HepG2 (cell line): ENCODE data around the gene KCNH1. TPM values are rescaled to one million over a fixed set of nuclear protein-coding genes. Genes with fewer than 3 reads are reported as not detected.
A peak's percentile ranks its signal among the peaks of the same experiment; 100 is the strongest.

ENCODE experiments used
- ATAC-seq: fragments of 200-7000 bp; cut with Tn5 transposase; 3 replicates; pipeline ENCODE4 v1.9.1; 2020; ENCODE audit warnings: mild to moderate bottlenecking, moderate library complexity
- BruUV-seq: library from RNA; stranded (reverse); fragments of 400-500 nt; replicated peaks from 2 replicates; lab custom pipeline; 2021; lab: Mats Ljungman, UMichigan
- CTCF ChIA-PET: fragments of 300-600 bp; formaldehyde crosslinking; extraction: SDS; loops from one replicate; lab custom pipeline; 2021; ENCODE audit warnings: low total read pairs, inconsistent platforms, low intra/inter-chr PET ratio; lab: Yijun Ruan, JAX
- POLR2A ChIA-PET: fragments of 350-600 bp; sonication (Branson Sonifier 250); formaldehyde crosslinking; loops from one replicate; lab custom pipeline; 2020; ENCODE audit warnings: antibody characterized with exemption, inconsistent platforms; lab: Yijun Ruan, JAX
- DNase-seq: peaks from one replicate; pipeline ENCODE4 v3.0.0-alpha.2; 2015; ENCODE audit warnings: low spot score
- FAIRE-seq: peaks from 3 replicates; lab custom pipeline; 2011; peaks lifted over from hg19 to GRCh38; lab: Jason Lieb, UNC
- H2AFZ ChIP-seq: one replicate; pipeline ENCODE4 v1.6.1; 2011; ENCODE audit warnings: low read length, inconsistent platforms
- H3K27ac ChIP-seq: fragments of 300-600 bp; 3 replicates; pipeline ENCODE4 v1.8.0; 2011; ENCODE audit warnings: mixed run types, mild to moderate bottlenecking, mixed read lengths, low read length, inconsistent platforms; ENCODE audit not compliant: insufficient read depth; ENCODE audit errors: extremely low read length
- H3K27me3 ChIP-seq, 2 experiments: fragments of 200-600 bp in 1 of 2; 2 replicates in 1 of 2; 3 replicates in 1 of 2; pipeline versions ENCODE4 v1.6.0 to v1.8.0; 2011; ENCODE audit warnings: low read length in 2 of 2, mild to moderate bottlenecking in 2 of 2, moderate library complexity in 2 of 2, inconsistent platforms in 1 of 2; ENCODE audit not compliant: insufficient read depth in 2 of 2, control insufficient read depth in 1 of 2
- H3K36me3 ChIP-seq, 2 experiments: fragments of 200-600 bp in 1 of 2; replicated peaks in 1 of 2; 2 replicates in 1 of 2; 3 replicates in 1 of 2; pipeline versions ENCODE4 v1.5.1 to v1.8.0; 2011; ENCODE audit warnings: low read length in 2 of 2, inconsistent platforms in 1 of 2; ENCODE audit not compliant: insufficient read depth in 2 of 2, control insufficient read depth in 1 of 2
- H3K4me1 ChIP-seq: 2 replicates; pipeline ENCODE4 v1.5.1; 2012; ENCODE audit warnings: low read length, inconsistent platforms; ENCODE audit not compliant: insufficient read depth
- H3K4me2 ChIP-seq: 2 replicates; pipeline ENCODE4 v1.6.0; 2011; ENCODE audit warnings: low read depth, low read length, inconsistent platforms
- H3K4me3 ChIP-seq, 3 experiments: fragments of 200-600 bp in 1 of 3; sonication (generic), shearing (Covaris generic) in 1 of 3; replicated peaks in 1 of 3; 2 replicates each; pipeline ENCODE4 v1.5.1; 2011 to 2016; ENCODE audit warnings: low read length in 3 of 3, inconsistent platforms in 2 of 3, low read depth in 2 of 3, mild to moderate bottlenecking in 2 of 3, control low read depth in 1 of 3, mixed read lengths in 1 of 3; ENCODE audit not compliant: insufficient read depth in 1 of 3
- H3K79me2 ChIP-seq: one replicate; pipeline ENCODE4 v1.6.1; 2011; ENCODE audit warnings: low read length, inconsistent platforms; ENCODE audit not compliant: insufficient read depth
- H3K9ac ChIP-seq: 2 replicates; pipeline ENCODE4 v1.6.0; 2011; ENCODE audit warnings: mild to moderate bottlenecking, low read depth, low read length, inconsistent platforms; ENCODE audit not compliant: insufficient read depth
- H3K9me3 ChIP-seq: 2 replicates; pipeline ENCODE4 v1.5.1; 2012; ENCODE audit warnings: mild to moderate bottlenecking, low read length
- H4K20me1 ChIP-seq: 2 replicates; pipeline ENCODE4 v1.6.0; 2011; ENCODE audit warnings: inconsistent platforms, mild to moderate bottlenecking, low read length, moderate library complexity; ENCODE audit not compliant: insufficient read depth
- FOXA1 ChIP-seq, 2 experiments: fragments of 450-650 bp in 1 of 2; sonication (generic) in 1 of 2; formaldehyde crosslinking in 1 of 2; IDR thresholded peaks; 2 replicates each; pipeline versions ENCODE4 v1.4.0 to v1.6.1; 2016 to 2020; ENCODE audit warnings: missing genetic modification reagents in 1 of 2
- HOMEZ ChIP-seq: IDR thresholded peaks from 2 replicates; pipeline ENCODE4 v1.6.1; 2016; ENCODE audit warnings: low read depth
- KLF15 ChIP-seq: sonication (generic); formaldehyde crosslinking; IDR thresholded peaks from 2 replicates; pipeline ENCODE4 v1.8.1; 2023; ENCODE audit warnings: borderline replicate concordance, mild to moderate bottlenecking, inconsistent platforms, missing genetic modification reagents, mixed read lengths
- MED13 ChIP-seq: sonication (generic); formaldehyde crosslinking; IDR thresholded peaks from 2 replicates; pipeline ENCODE4 v1.5.0; 2020; ENCODE audit warnings: missing genetic modification reagents
- MIER2 ChIP-seq: IDR thresholded peaks from 2 replicates; pipeline ENCODE4 v1.6.1; 2016; ENCODE audit warnings: missing biosample characterization, missing genetic modification reagents
- REST ChIP-seq, 2 experiments: IDR thresholded peaks; 2 replicates each; pipeline ENCODE4 v1.6.1; 2011 to 2012; ENCODE audit warnings: low read length in 2 of 2, borderline replicate concordance in 1 of 2, low read depth in 1 of 2, mild to moderate bottlenecking in 1 of 2, moderate library complexity in 1 of 2
- ZNF414 ChIP-seq: sonication (generic); formaldehyde crosslinking; IDR thresholded peaks from 2 replicates; pipeline ENCODE4 v1.5.0; 2020; ENCODE audit warnings: missing genetic modification reagents
- WGBS: methylation state at CpG from one replicate; pipeline ENCODE4 v1.1.6; 2017; ENCODE audit warnings: low lambda C conversion rate; 5-methylcytosine and 5-hydroxymethylcytosine counted together
- in situ Hi-C: cut with HindIII; loops from 2 replicates; pipeline ENCODE4 v1.10.0; 2017; ENCODE audit warnings: low pct_unique_long_range_greater_than_20kb; ENCODE audit not compliant: extremely low pct_ligation_motif_present
- intact Hi-C: fragments of 100-400 bp; cut with micrococcal nuclease; formaldehyde crosslinking; loops from one replicate; pipeline ENCODE4 v1.10.0; 2022; ENCODE audit not compliant: unreplicated experiment
- polyA plus RNA-seq, 8 experiments: library from polyadenylated mRNA; depleted of rRNA in 3 of 8; stranded (reverse) in 7 of 8; unstranded in 1 of 8; fragments of >200 nt; fragmentation: Illumina TruSeq in 4 of 8; extraction: Trizol in 4 of 8; gene quantifications; 2 replicates each; pipeline versions ENCODE4 v1.2.1 to v1.2.3, GENCODE V29; 2011 to 2016; ENCODE audit warnings: low read depth in 4 of 8, missing spikeins in 1 of 8, mixed read lengths in 1 of 8; ENCODE audit not compliant: insufficient read depth in 1 of 8
- total RNA-seq, 5 experiments: library from RNA; depleted of rRNA; stranded (reverse); fragments of >200 nt; fragmentation: Illumina TruSeq; extraction: Trizol; gene quantifications; 2 replicates each; pipeline ENCODE4 v1.2.3, GENCODE V29; 2016; ENCODE audit warnings: low read depth in 1 of 5
- TF ChIP-seq, protein P1 (sequence below): sonication (generic); formaldehyde crosslinking; IDR thresholded peaks from 2 replicates; pipeline ENCODE4 v1.4.0; 2020; ENCODE audit warnings: missing genetic modification reagents
- TF ChIP-seq, protein P2 (sequence below): sonication (generic); formaldehyde crosslinking; IDR thresholded peaks from 2 replicates; pipeline ENCODE4 v1.4.0; 2020; ENCODE audit warnings: missing genetic modification reagents, borderline replicate concordance

KCNH1 gene
- total and polyA plus RNA-seq, 2 of the 13 experiments (the other 11 are each of a cell fraction or from before 2014, with no cell fraction given): not detected

- H2AFZ ChIP-seq: no peak overlapping the region
- H3K4me1 ChIP-seq: no peaks in the 10 kb centered on the region
- H3K36me3 ChIP-seq: no peaks in the 10 kb centered on the region
- in situ Hi-C loops (no loop called here), intact Hi-C loops (no loop called here)
- BruUV-seq: no TSS peak
- no peak overlapping the region for H3K9ac ChIP-seq
- H3K79me2 ChIP-seq: no peaks in the 10 kb centered on the region
- no peak overlapping the region for H3K4me3 ChIP-seq
- CTCF ChIA-PET: no interaction called here
- 0% methylated on average over 1 of the region's 1 CpG for WGBS
- H3K27ac ChIP-seq: no peak overlapping the region
- FAIRE-seq (no peak), DNase-seq (no peak), ATAC-seq (no peak)
- no peaks in the 10 kb centered on the region for H4K20me1 ChIP-seq
- POLR2A ChIA-PET: no interaction called here
- H3K4me2 ChIP-seq: no peak overlapping the region
- H3K9me3 ChIP-seq: no peaks in the 10 kb centered on the region
- no peaks in the 10 kb centered on the region for H3K27me3 ChIP-seq
- TF ChIP-seq FOXA1 (IDR thresholded peaks at IDR 0.05): no peak
- no peak for TF ChIP-seq FOXA1 (CRISPR knock-in tag; IDR thresholded peaks at IDR 0.05)
- no peak for TF ChIP-seq ZNF414 (CRISPR knock-in tag)
- TF ChIP-seq REST (IDR thresholded peaks at IDR 0.05; ENCODE audit: borderline replicate concordance in 1 of 2, low read depth in 1 of 2, low read length in 2 of 2): peak; percentile 26 to 86
- TF ChIP-seq MED13 (CRISPR knock-in tag): no peak
- TF ChIP-seq KLF15 (CRISPR knock-in tag): no peak
- TF ChIP-seq HOMEZ: no peak
- TF ChIP-seq, protein P1, sequence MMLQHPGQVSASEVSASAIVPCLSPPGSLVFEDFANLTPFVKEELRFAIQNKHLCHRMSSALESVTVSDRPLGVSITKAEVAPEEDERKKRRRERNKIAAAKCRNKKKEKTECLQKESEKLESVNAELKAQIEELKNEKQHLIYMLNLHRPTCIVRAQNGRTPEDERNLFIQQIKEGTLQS: no peak
- peak; percentile 56; the same call in 1 of the 2 replicates for TF ChIP-seq MIER2 (CRISPR knock-in tag)
- TF ChIP-seq, protein P2, sequence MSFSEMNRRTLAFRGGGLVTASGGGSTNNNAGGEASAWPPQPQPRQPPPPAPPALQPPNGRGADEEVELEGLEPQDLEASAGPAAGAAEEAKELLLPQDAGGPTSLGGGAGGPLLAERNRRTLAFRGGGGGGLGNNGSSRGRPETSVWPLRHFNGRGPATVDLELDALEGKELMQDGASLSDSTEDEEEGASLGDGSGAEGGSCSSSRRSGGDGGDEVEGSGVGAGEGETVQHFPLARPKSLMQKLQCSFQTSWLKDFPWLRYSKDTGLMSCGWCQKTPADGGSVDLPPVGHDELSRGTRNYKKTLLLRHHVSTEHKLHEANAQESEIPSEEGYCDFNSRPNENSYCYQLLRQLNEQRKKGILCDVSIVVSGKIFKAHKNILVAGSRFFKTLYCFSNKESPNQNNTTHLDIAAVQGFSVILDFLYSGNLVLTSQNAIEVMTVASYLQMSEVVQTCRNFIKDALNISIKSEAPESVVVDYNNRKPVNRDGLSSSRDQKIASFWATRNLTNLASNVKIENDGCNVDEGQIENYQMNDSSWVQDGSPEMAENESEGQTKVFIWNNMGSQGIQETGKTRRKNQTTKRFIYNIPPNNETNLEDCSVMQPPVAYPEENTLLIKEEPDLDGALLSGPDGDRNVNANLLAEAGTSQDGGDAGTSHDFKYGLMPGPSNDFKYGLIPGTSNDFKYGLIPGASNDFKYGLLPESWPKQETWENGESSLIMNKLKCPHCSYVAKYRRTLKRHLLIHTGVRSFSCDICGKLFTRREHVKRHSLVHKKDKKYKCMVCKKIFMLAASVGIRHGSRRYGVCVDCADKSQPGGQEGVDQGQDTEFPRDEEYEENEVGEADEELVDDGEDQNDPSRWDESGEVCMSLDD (CRISPR knock-in tag): no peak
Measured at GRCh38 chr1:210739627-210740026, 394.3 kb downstream of the KCNH1 start.
